ENCODE data around the gene RB1.

GRCh38 chr13:48518083-48518482 is 214.5 kb downstream of the RB1 start:
- TF ChIP-seq E2F1 (CRISPR knock-in tag; IDR thresholded peaks at IDR 0.05), result no peak
- TF ChIP-seq CTCF (IDR thresholded peaks at IDR 0.05 in 2 of 3, conservative IDR thresholded peaks at IDR 0.05 in 1 of 3; ENCODE audit: insufficient read depth in 2 of 3, low read depth in 1 of 3, low read length in 3 of 3), result no peak
- TF ChIP-seq, protein P1, sequence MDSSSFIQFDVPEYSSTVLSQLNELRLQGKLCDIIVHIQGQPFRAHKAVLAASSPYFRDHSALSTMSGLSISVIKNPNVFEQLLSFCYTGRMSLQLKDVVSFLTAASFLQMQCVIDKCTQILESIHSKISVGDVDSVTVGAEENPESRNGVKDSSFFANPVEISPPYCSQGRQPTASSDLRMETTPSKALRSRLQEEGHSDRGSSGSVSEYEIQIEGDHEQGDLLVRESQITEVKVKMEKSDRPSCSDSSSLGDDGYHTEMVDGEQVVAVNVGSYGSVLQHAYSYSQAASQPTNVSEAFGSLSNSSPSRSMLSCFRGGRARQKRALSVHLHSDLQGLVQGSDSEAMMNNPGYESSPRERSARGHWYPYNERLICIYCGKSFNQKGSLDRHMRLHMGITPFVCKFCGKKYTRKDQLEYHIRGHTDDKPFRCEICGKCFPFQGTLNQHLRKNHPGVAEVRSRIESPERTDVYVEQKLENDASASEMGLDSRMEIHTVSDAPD (CRISPR knock-in tag; IDR thresholded peaks at IDR 0.05), result no peak

Data from K562 (cell line).